ENCODE data around the gene GSTA4.
"Not testable (repeated sequence)": the region's sequence is repeated elsewhere in the genome, so short reads cannot be mapped to it uniquely, and the experiment has no call there.

Gene GSTA4

DNA sequence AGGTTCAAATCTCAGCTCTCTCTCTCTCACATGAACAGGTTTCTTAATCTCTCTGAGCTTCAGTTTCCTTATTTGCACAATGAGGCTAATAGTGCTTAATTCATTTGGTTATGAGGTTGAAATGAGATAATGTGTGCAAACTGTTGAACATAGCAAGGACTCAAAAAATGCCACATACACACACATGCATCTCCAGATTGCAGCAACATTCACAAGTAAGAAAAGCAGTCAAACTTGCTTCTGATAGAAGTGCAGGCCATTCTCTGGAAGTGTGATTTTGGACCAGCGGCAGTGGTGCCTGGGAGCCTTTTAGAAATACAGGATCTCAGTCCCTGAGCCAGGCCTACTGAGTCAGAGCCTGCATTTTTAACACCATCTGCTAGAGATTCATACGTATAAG lies 25.7 kb downstream of the GSTA4 start:
- DNase-seq = no peak

GRCh38 chr6:52966101-52966500 lies 29.0 kb downstream of the GSTA4 start:
- no peak for DNase-seq

DNA sequence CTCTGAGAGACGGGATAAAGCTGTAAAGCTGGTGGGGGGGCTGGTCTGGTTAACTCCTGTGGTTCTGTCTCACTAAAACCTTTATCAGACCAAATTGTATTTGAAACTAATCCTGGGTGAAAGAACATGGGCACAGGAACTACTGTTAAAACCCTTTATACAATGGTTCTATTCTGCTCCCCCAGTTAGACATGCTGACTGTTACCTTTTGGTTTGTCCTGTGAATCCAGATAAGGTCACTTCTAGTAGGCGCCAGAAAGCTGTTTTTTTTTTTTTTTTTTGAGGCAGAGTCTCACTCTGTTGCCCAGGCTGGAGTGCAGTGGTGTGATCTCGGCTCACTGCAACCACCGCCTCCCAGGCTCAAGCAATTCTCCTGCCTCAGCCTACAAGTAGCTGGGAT lies 29.7 kb downstream of the GSTA4 start:
- no peak for DNase-seq

DNA sequence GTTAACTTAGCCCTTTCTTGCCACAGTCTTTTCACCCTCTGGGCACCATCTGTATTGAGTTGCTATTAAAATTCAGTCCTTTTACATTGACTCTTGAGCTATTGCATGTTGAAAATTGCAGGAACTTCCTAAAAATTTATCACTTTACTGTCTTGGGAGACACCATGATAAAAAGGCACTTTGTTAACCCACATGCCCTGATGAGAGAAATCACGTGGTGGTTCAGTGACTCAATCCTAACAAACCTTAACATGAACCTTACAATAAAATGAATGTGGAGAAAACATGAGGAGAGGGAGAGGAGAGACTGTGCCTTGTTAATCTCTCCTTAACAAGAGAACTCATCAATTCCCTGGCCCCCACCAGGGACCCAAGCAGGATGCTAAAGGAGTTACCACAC lies 30.8 kb downstream of the GSTA4 start:
- DNase-seq = no peak

- DNase-seq = no peak
These were observed 32.4 kb downstream of the GSTA4 start for GRCh38 chr6:52962701-52963100.

DNA sequence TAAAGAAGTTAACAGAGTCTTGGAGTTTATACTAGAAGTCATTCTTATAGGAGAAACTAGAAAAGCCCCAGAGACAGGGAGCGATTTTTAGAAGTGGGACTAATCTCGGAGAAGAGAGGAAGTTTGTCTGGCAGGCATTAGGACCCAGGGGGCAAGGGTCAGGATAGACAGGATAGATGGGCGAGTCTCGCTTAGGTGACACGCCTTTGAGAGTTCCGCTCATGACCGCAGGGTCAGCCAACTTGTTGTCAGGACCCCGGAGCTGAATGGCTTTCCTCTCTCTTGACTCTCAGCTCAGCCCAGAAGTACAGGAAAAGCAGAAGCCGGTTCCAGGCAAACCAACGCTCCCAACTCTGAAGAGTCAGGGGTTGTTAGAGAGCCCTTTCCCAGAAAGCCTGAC lies 34.1 kb downstream of the GSTA4 start:
- DNase-seq = not testable (repeated sequence)

GRCh38 chr6:52960211-52960610 lies 34.9 kb downstream of the GSTA4 start:
- not testable (repeated sequence) for DNase-seq

- no peak for DNase-seq
These were observed 36.4 kb downstream of the GSTA4 start for GRCh38 chr6:52958546-52959255.

GRCh38 chr6:52955871-52956270 lies 39.2 kb downstream of the GSTA4 start:
- no peak for DNase-seq

GRCh38 chr6:52953911-52954839 lies 40.9 kb downstream of the GSTA4 start:
- no peak for DNase-seq

DNA sequence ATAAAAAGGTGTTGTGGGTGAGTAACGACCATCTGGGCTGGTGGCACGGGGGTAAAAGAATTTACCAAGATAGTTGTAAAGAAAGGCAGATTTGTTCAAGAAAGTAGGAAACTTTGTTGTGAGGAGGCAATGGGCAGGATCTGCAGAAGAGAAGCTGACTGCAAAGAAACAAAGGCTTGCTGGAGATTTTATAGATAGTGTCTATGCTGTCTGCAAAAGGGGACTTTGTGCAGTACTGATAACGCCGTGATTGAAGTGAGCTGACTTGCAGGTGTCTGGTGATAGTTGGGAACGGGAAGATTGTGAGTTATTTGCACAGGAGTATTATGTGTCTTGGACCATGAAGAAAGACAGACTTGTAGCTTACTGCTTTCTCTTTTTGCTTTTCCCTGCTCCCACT lies 48.8 kb downstream of the GSTA4 start:
- DNase-seq = no peak

DNA sequence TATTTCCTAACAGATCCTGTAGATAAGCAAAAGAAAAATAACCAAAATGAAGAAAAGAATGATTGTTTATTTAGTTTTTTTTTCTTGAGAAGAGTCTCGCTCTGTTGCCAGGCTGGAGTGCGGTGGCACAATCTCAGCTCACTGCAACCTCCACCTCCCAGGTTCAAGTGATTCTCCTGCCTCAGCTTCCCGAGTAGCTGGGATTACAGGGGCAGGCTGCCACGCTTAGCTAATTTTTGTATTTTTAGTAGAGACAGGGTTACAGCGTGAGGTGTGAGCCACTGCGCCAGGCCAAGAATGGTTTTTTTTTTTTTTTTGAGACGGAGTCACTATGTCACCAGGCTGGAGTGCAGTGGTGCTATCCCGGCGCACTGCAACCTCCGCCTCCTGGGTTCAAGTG lies 52.3 kb downstream of the GSTA4 start:
- not testable (repeated sequence) for DNase-seq

DNA sequence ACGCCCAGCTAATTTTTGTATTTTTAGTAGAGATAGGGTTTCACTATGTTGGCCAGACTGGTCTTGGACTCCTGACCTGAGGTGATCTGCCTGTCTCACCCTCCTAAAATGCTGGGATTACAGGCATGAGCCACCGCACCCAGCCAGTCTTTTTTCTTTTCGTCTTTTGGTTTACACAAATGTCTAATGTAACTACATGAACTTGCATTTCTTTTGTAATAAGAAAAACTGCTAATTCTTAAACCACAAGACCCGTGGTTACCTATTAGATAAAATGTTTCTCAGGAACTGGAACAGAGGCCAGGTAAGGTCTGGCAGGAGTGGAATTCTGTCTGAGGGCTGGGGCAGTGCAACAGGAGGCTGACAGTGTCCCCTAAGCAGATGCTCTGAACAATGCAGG lies 52.9 kb downstream of the GSTA4 start:
- DNase-seq = no peak

DNA sequence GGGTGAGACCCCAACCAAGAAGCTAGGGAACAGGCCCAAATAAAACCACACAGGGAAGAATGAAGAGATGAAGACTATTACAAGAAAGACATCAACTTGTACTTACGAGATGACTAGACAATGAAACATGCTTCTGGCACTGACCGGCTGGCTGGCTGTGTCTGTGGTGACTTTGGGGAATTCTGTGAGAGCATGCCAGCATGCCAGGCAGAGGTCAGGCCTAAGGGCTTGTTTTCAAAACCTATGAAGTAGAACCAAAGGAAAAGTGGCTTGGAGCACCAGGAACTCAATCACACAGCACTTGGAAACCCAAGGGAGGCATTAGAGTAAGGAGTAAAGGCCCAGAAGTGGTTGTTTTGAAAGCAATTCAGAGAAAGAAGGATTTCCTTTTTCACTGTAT lies 57.2 kb downstream of the GSTA4 start:
- DNase-seq = no peak

- DNase-seq = no peak
These were observed 61.3 kb downstream of the GSTA4 start for GRCh38 chr6:52933778-52934177.

- no peak for DNase-seq
These were observed 63.7 kb downstream of the GSTA4 start for GRCh38 chr6:52931351-52931750.

DNA sequence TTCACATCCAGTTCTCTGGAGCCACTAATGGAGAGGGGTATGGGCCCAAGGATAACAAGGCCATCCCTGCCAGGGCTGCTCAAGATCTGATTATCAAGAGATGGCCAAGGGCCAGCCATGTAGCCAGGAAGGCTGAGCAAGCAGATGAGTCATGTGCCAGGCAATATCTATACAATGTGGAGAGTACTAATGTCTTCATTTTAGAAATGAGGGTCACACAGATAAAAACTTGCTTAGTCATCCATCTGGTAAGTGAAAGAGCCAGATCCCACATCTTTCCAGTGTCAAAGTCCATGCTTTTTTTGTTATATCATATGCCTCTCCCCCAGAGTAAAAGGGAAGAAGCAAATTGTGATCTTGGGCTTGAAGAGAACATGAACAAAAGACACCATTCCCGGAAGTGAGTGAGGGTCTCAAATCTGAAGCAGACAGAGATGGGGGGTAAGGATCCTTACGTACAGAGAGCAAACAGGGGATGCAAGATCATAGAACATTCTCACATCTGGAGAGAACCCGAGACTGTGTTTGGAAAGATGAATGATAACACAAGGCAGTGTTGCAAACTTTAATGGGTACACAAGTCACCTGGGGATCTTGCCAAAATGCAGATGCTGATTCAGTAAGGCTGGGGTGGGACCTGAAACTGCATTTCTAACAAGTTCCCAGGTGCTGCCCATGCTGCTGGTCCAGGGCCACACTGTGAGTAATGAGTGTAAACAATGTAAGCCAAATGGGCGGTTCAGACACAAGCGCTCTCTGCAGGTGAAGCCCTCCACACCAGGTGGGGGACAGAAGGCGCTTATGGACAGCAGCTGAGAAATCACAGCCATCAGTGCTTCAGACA lies 65.5 kb downstream of the GSTA4 start:
- DNase-seq = no peak

All from left hindlimb (tissue), 1 donor.